ENCODE data around the gene TSPEAR. TPM values are rescaled to one million over a fixed set of nuclear protein-coding genes. Genes with fewer than 3 reads are reported as not detected.

TSPEAR gene
- total RNA-seq, 1 experiment from 2014 or later = not detected

- Histone ChIP-seq H3K27me3 (no peaks in the 10 kb centered on the region), H3K9me3 (replicated peaks) (peaks cover 2% of the 10 kb centered on the region; the same call in 1 of the 2 replicates), H3K36me3 (no peaks in the 10 kb centered on the region), H3K27ac (no peak overlapping the region), H3K4me1 (peaks cover 3% of the 10 kb centered on the region), H3K4me3 (no peak overlapping the region)
- no peak for DNase-seq
Measured at GRCh38 chr21:44750675-44751025, 39.3 kb upstream of the TSPEAR start.

DNA sequence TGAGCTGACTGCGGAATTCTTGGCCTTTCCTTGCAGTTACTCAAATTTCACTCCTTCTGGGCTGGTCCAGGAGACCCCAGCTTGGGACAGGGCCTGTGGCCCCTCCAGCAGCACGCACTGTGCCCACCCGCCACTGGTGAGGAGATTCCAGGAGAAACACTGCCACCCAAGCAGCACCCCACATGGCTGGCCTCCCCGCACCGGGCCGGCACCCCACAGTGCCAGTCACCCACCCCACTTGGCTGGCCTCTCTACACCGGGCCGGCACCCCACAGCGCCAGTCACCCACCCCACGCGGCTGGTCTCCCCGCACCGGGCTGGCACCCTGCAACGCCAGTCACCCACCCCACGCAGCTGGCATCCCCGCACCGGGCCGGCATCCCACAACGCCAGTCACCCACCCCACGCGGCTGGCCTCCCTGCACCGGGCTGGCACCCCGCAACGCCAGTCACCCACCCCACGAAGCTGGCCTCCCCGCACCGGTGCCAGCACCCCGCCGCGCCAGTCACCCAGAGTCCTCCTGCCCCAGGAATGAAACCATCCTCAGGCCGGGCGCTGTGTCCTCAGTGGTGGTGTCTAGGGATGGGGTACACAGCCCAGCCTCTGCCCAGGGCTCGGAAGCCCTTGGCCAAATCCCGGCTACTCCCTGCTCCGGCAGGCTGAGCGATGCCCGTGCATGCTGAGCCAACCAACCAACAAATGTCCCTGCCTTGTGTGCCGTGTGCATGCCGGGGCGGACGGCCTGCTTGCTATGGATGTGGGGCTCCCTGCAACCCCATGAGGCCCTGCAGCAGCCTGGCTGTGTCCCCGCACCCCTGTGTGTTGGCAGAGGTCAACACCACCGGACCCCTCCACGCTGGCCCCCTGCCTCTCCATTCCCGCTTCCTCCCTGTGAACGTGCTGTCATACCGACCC, 38.6 kb upstream of the TSPEAR start:
- Histone ChIP-seq H3K27ac (no peak overlapping the region), H3K36me3 (no peaks in the 10 kb centered on the region), H3K27me3 (no peaks in the 10 kb centered on the region), H3K4me1 (peaks cover 7% of the 10 kb centered on the region), H3K4me3 (no peak overlapping the region), H3K9me3 (replicated peaks) (peaks cover under 1% of the 10 kb centered on the region; the same call in 1 of the 2 replicates)
- DNase-seq = no peak

DNA sequence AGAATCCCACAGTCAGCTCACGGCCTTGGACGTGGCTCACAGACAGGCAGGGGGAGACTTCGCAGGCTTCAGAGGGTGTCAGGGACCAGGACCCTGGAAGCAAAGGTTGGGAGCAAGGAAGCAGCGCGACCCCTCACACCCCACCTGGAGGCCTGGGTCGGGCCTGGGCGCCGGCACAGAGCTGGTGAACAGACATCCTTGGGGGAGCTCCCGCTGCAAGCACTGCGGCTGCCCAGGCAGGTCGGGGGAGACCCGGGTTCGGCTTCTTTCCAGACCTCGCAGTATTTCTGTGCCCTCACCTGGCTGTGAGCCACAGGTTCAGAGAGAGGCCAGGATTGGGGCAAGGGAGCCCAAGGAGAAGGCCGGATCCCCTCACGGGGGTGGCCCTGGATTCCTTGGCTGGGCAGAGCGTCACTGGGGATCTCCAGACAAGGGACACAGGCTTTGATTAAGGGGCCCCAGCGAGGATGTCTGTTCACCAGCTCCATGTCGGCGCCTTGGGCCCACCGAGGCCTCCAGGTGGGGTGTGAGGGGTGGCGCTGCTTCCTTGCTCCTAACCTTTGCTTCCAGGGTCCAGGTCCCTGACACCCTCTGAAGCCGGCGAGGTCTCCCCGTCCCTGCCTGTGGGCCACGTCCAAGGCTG, 37.9 kb upstream of the TSPEAR start:
- Histone ChIP-seq H3K27ac (peak overlapping the region; percentile 40), H3K9me3 (replicated peaks) (no peaks in the 10 kb centered on the region), H3K36me3 (no peaks in the 10 kb centered on the region), H3K4me1 (peaks cover 7% of the 10 kb centered on the region), H3K27me3 (no peaks in the 10 kb centered on the region), H3K4me3 (peak overlapping the region; percentile 33)
- no peak for DNase-seq

DNA sequence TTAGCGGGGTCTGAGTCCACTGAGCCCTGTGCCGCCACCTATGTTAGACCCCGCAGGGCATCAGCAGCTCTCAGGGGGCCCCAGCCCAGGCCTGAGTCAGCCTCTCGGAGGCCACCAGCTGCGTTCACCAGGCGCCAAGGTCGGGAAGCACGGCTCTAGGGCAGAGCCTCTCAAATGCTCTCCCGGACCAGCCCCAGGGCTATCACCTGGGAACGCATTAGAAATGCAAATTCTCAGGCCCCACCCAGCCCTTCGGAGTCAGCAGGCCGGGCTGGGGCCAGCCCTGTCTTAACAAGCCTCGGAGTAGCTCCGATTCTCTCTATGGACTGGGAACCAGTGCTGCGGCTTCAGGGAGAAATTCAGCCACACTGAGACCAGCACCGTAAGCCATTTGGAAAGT, 37.2 kb upstream of the TSPEAR start:
- no peaks in the 10 kb centered on the region for H3K36me3 ChIP-seq
- H3K4me1 ChIP-seq = peaks cover 7% of the 10 kb centered on the region
- H3K4me3 ChIP-seq = peak overlapping the region; percentile 33
- H3K9me3 ChIP-seq (replicated peaks) = no peaks in the 10 kb centered on the region
- peak; percentile 54 to 64 for DNase-seq
- H3K27ac ChIP-seq = peak overlapping the region; percentile 40
- no peaks in the 10 kb centered on the region for H3K27me3 ChIP-seq

- no peak overlapping the region for H3K27ac ChIP-seq
- peaks cover 14% of the 10 kb centered on the region for H3K9me3 ChIP-seq (replicated peaks)
- H3K27me3 ChIP-seq = no peaks in the 10 kb centered on the region
- peak; percentile 1 to 37 for DNase-seq
- no peak overlapping the region for H3K4me3 ChIP-seq
- peaks cover 5% of the 10 kb centered on the region for H3K4me1 ChIP-seq
- no peaks in the 10 kb centered on the region for H3K36me3 ChIP-seq
Measured at GRCh38 chr21:44742418-44743153, 31.2 kb upstream of the TSPEAR start.

DNA sequence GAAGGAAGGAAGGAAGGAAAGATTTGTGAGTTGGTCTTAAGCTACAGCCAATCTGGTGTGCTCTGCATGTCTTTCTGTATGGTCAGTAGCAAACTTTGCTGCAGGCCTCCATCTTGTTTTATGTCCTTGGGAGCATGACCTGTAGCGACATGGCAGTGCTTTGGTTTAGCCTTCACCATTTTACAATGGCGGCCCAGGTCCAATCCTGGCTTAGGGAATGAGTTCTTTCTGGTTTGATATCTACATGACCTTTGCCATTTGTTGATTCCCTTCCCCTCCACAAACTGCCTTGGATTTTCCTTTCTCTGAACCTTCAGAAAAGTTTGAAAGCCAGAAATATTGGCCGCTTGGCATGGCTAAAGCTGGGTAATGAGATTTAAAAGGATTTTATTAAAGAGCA, 30.5 kb upstream of the TSPEAR start:
- no peak for DNase-seq
- H3K27ac ChIP-seq = no peak overlapping the region
- peaks cover 17% of the 10 kb centered on the region for H3K9me3 ChIP-seq (replicated peaks)
- no peak overlapping the region for H3K4me3 ChIP-seq
- peaks cover 5% of the 10 kb centered on the region for H3K4me1 ChIP-seq
- no peaks in the 10 kb centered on the region for H3K36me3 ChIP-seq
- H3K27me3 ChIP-seq = no peaks in the 10 kb centered on the region

GRCh38 chr21:44740742-44741141, 29.4 kb upstream of the TSPEAR start:
- no peaks in the 10 kb centered on the region for H3K36me3 ChIP-seq
- H3K9me3 ChIP-seq (replicated peaks) = peaks cover 17% of the 10 kb centered on the region
- DNase-seq = no peak
- H3K27me3 ChIP-seq = no peaks in the 10 kb centered on the region
- no peak overlapping the region for H3K27ac ChIP-seq
- peaks cover 5% of the 10 kb centered on the region for H3K4me1 ChIP-seq
- no peak overlapping the region for H3K4me3 ChIP-seq

GRCh38 chr21:44739316-44739715, 27.9 kb upstream of the TSPEAR start:
- DNase-seq = no peak
- H3K4me3 ChIP-seq = no peak overlapping the region
- H3K36me3 ChIP-seq = no peaks in the 10 kb centered on the region
- H3K27me3 ChIP-seq = no peaks in the 10 kb centered on the region
- no peak overlapping the region for H3K27ac ChIP-seq
- H3K4me1 ChIP-seq = no peaks in the 10 kb centered on the region
- peaks cover 17% of the 10 kb centered on the region for H3K9me3 ChIP-seq (replicated peaks)

GRCh38 chr21:44738621-44739020, 27.2 kb upstream of the TSPEAR start:
- H3K4me1 ChIP-seq = no peaks in the 10 kb centered on the region
- peaks cover 17% of the 10 kb centered on the region for H3K9me3 ChIP-seq (replicated peaks)
- no peak for DNase-seq
- no peaks in the 10 kb centered on the region for H3K36me3 ChIP-seq
- H3K27ac ChIP-seq = no peak overlapping the region
- H3K27me3 ChIP-seq = no peaks in the 10 kb centered on the region
- no peak overlapping the region for H3K4me3 ChIP-seq

GRCh38 chr21:44737706-44738354, 26.5 kb upstream of the TSPEAR start:
- H3K36me3 ChIP-seq = no peaks in the 10 kb centered on the region
- H3K9me3 ChIP-seq (replicated peaks) = peaks cover 17% of the 10 kb centered on the region
- no peak overlapping the region for H3K27ac ChIP-seq
- peak in 1 of 2 experiments; percentile 45 for DNase-seq
- no peaks in the 10 kb centered on the region for H3K4me1 ChIP-seq
- no peak overlapping the region for H3K4me3 ChIP-seq
- no peaks in the 10 kb centered on the region for H3K27me3 ChIP-seq

DNA sequence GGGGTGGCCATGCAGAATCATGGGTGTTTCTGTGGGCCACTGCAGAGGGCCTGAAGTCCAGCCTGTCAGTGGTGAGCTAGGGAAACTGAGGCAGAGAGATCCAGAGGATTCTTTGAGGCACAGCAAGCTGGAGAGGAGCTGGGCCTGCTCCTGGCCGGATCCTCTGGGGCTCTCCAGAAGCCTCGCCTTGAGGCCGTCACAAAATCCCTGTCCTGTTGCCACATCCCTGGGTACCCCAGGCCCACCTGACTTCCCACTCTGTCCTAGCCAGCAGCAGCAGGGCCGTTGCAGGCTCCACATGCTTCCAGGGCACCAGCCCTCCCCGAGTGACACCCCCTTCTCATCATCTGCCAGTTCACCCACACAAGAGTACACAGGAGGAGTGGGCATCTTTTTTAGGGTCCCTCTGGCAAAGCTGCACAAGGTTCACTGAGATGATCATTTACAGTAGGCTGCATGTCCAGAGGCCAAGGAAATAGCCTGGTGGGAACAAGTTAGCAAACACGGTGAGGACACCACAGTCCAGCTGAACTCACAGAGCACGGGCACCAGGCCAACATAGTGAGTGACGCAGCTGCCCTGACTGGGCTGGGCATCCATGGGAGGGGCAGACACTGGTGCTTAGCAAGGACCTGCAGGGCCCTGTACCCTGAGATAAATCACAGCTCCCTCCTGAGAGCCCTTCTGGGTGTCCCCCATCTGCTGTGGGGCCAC, 25.1 kb upstream of the TSPEAR start:
- Histone ChIP-seq H3K27ac (no peak overlapping the region), H3K4me3 (no peak overlapping the region), H3K27me3 (no peaks in the 10 kb centered on the region), H3K4me1 (peaks cover 2% of the 10 kb centered on the region; the same call in 1 of the 2 replicates), H3K36me3 (no peaks in the 10 kb centered on the region), H3K9me3 (replicated peaks) (peaks cover 17% of the 10 kb centered on the region)
- no peak for DNase-seq

DNA sequence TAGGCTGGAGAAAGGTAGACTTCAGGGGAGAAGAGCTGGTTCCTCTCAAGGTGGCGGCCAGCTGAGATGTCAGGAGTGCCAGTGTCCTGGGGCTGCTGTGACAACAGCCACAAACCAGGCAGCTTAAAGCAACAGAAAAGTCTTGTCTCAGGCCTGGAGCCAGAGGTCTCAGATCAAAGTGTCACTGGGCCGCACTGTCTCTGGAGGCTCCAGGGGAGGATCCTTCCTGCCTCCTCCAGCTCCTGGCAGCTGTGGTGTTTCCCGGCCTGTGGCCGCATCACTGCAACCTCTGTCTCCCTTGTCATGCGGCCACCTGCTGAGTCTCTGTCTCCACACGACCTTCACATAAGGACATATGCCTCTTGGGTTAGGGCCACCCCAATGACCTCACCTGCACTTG, 24.4 kb upstream of the TSPEAR start:
- Histone ChIP-seq H3K36me3 (no peaks in the 10 kb centered on the region), H3K27ac (no peak overlapping the region), H3K4me3 (no peak overlapping the region), H3K9me3 (replicated peaks) (peaks cover 17% of the 10 kb centered on the region), H3K27me3 (no peaks in the 10 kb centered on the region), H3K4me1 (peaks cover 8% of the 10 kb centered on the region)
- DNase-seq = no peak

GRCh38 chr21:44734841-44735240, 23.5 kb upstream of the TSPEAR start:
- H3K4me3 ChIP-seq = no peak overlapping the region
- peaks cover 17% of the 10 kb centered on the region for H3K9me3 ChIP-seq (replicated peaks)
- no peaks in the 10 kb centered on the region for H3K27me3 ChIP-seq
- peaks cover 17% of the 10 kb centered on the region for H3K4me1 ChIP-seq
- no peak for DNase-seq
- no peaks in the 10 kb centered on the region for H3K36me3 ChIP-seq
- H3K27ac ChIP-seq = no peak overlapping the region
